SK-N-SH treated with all-trans-retinoic acid at 6 μM for 48 hours (cell line): ENCODE data around the gene WFDC1.

ENCODE experiments used
- CREB5 ChIP-seq: fragments of 250-450 bp; sonication (Bioruptor Pico); IDR thresholded peaks from 2 replicates; pipeline ENCODE4 v1.5.1; 2020; ENCODE audit warnings: low read depth, mild to moderate bottlenecking, moderate library complexity
- CSDC2 ChIP-seq: fragments of 250-450 bp; sonication (Bioruptor Pico); IDR thresholded peaks from 2 replicates; pipeline ENCODE4 v1.5.0; 2020; ENCODE audit warnings: mild to moderate bottlenecking, moderate library complexity
- ISL1 ChIP-seq: fragments of 250-450 bp; sonication (Bioruptor Pico); IDR thresholded peaks from 2 replicates; pipeline ENCODE4 v2.1.2; 2022; ENCODE audit warnings: mild to moderate bottlenecking, moderate library complexity
- PATZ1 ChIP-seq: fragments of 250-450 bp; sonication (Bioruptor Pico); IDR thresholded peaks from 2 replicates; pipeline ENCODE4 v1.8.0; 2020; ENCODE audit warnings: mild to moderate bottlenecking, moderate library complexity, borderline replicate concordance
- RARB ChIP-seq: fragments of 250-450 bp; sonication (Bioruptor Pico); IDR thresholded peaks from 2 replicates; pipeline ENCODE4 v1.8.0; 2021; ENCODE audit warnings: mild to moderate bottlenecking, moderate library complexity
- SNAI2 ChIP-seq: fragments of 250-450 bp; sonication (Bioruptor Pico); IDR thresholded peaks from 2 replicates; pipeline ENCODE4 v1.5.0; 2020; ENCODE audit warnings: mild to moderate bottlenecking, moderate library complexity
- TCF4 ChIP-seq: fragments of 250-450 bp; sonication (Bioruptor Pico); IDR thresholded peaks from 2 replicates; pipeline ENCODE4 v1.8.0; 2021; ENCODE audit warnings: mild to moderate bottlenecking, moderate library complexity, borderline replicate concordance
- ZFP3 ChIP-seq: fragments of 250-450 bp; sonication (Bioruptor Pico); IDR thresholded peaks from 2 replicates; pipeline ENCODE4 v1.5.0; 2020; ENCODE audit warnings: mild to moderate bottlenecking, moderate library complexity
- ZFP30 ChIP-seq: fragments of 450-650 bp; formaldehyde crosslinking; IDR thresholded peaks from 2 replicates; pipeline ENCODE4 v1.5.0; 2022; ENCODE audit warnings: mild to moderate bottlenecking, moderate library complexity
- ZNF70 ChIP-seq: fragments of 450-650 bp; formaldehyde crosslinking; IDR thresholded peaks from 2 replicates; pipeline ENCODE4 v1.5.0; 2020; ENCODE audit warnings: mild to moderate bottlenecking, moderate library complexity
- ZNF8 ChIP-seq: fragments of 450-650 bp; formaldehyde crosslinking; IDR thresholded peaks from 2 replicates; pipeline ENCODE4 v1.5.0; 2020; ENCODE audit warnings: mild to moderate bottlenecking, moderate library complexity

- TF ChIP-seq ZNF70 (CRISPR knock-in tag) (no peak), CSDC2 (CRISPR knock-in tag) (no peak), ZFP30 (CRISPR knock-in tag) (no peak), TCF4 (CRISPR knock-in tag) (no peak), PATZ1 (no peak), ZNF8 (CRISPR knock-in tag) (no peak), ISL1 (no peak), SNAI2 (no peak), CREB5 (CRISPR knock-in tag) (no peak), ZFP3 (CRISPR knock-in tag) (no peak), RARB (CRISPR knock-in tag) (no peak)
Observed at GRCh38 chr16:84360170-84360569, 65.5 kb downstream of the WFDC1 start.
